ENCODE results near the gene SPRR5. TPM values are rescaled to one million over a fixed set of nuclear protein-coding genes. Genes with fewer than 3 reads are reported as not detected.

Gene SPRR5
- total and polyA plus RNA-seq, 2 of the 8 experiments (the other 6 are each of a cell fraction or from before 2014, with no cell fraction given), result not detected

GRCh38 chr1:152954436-152954835, 7.4 kb downstream of the SPRR5 start:
- DNase-seq (ENCODE audit: low read depth in 1 of 2, low spot score in 2 of 2) (no peak), FAIRE-seq (no peak)
- Histone ChIP-seq H3K36me3 (ENCODE audit: control insufficient read depth in 2 of 4, insufficient read depth in 4 of 4, low read length in 3 of 4) (no peaks in the 10 kb centered on the region), H3K4ac (replicated peaks; ENCODE audit: insufficient read length, low read depth, low read length) (no peak overlapping the region), H3K14ac (ENCODE audit: insufficient read length) (no peak overlapping the region), H2BK120ac (replicated peaks; ENCODE audit: low read depth, low read length) (no peak overlapping the region), H2AFZ (ENCODE audit: low read length) (no peak overlapping the region), H3K9me3 (ENCODE audit: insufficient read depth in 2 of 2, low read depth in 1 of 2, low read length in 1 of 2) (peaks cover 0 to 5% of the 10 kb centered on the region in 2 experiments; a peak in 1 of 4 replicates), H3K23me2 (ENCODE audit: low read depth, low read length) (no peaks in the 10 kb centered on the region; the same call in 1 of the 2 replicates), H2AK5ac (ENCODE audit: low read depth, low read length) (no peak overlapping the region), H3K4me2 (ENCODE audit: insufficient read depth in 1 of 2, low read depth in 2 of 2, low read length in 2 of 2) (no peak overlapping the region), H3K27ac (ENCODE audit: low read depth, low read length) (no peak overlapping the region), H3K56ac (replicated peaks; ENCODE audit: insufficient read length, low read depth, low read length) (no peak overlapping the region), H3K18ac (ENCODE audit: extremely low read depth, low read length) (no peak overlapping the region), H3K23ac (ENCODE audit: insufficient read length) (no peak overlapping the region), H2BK15ac (ENCODE audit: low read length) (no peak overlapping the region), H3K9ac (replicated peaks in 1 of 4; ENCODE audit: extremely low read depth in 1 of 4, low read depth in 3 of 4, low read length in 3 of 4) (no peak overlapping the region), H4K5ac (ENCODE audit: insufficient read length, low read depth, low read length) (no peak overlapping the region), H2BK20ac (ENCODE audit: low read length) (no peak overlapping the region), H3K27me3 (replicated peaks in 1 of 4; ENCODE audit: control insufficient read depth in 3 of 4, extremely low read depth in 1 of 4, insufficient read depth in 3 of 4, low read length in 3 of 4) (no peaks in the 10 kb centered on the region), H3K79me2 (ENCODE audit: control insufficient read depth in 1 of 2, insufficient read depth in 2 of 2, low read length in 2 of 2) (no peaks in the 10 kb centered on the region), H2BK5ac (ENCODE audit: low read depth, low read length) (no peak overlapping the region), H3K4me1 (replicated peaks in 1 of 4; ENCODE audit: control insufficient read depth in 3 of 4, insufficient read depth in 4 of 4, low read length in 3 of 4) (no peaks in the 10 kb centered on the region), H3K79me1 (ENCODE audit: low read depth, low read length) (no peaks in the 10 kb centered on the region), H4K8ac (ENCODE audit: extremely low read depth, insufficient read depth, low read length) (no peak overlapping the region), H4K91ac (replicated peaks; ENCODE audit: insufficient read length, low read length) (no peak overlapping the region), H3K4me3 (ENCODE audit: extremely low read depth in 1 of 4, insufficient read depth in 2 of 4, low read depth in 3 of 4, low read length in 4 of 4) (no peak overlapping the region), H2BK12ac (ENCODE audit: low read depth, low read length) (no peak overlapping the region), H4K20me1 (replicated peaks in 1 of 2; ENCODE audit: control insufficient read depth in 1 of 2, insufficient read depth in 2 of 2, low read length in 2 of 2) (no peaks in the 10 kb centered on the region)
- POLR2A ChIA-PET (ENCODE audit: partially characterized antibody), result no interaction called here
- WGBS, 2 experiments (ENCODE audit: extremely low coverage in 1 of 2, insufficient coverage in 1 of 2, insufficient read length in 1 of 2, insufficient replicate concordance in 2 of 2, low coverage in 1 of 2, low lambda C conversion rate in 2 of 2, missing lambda C conversion rate in 1 of 2), result 85% methylated on average over 6 of the region's 6 CpGs; no CpG with 5 or more reads in 1 of the 2 experiments
- CTCF ChIA-PET (ENCODE audit: partially characterized antibody), result interaction anchor here (1.3 to 1.7 kb wide), 2 partner anchors 8 to 238 kb away, joined by 3 to 7 read pairs; no protein-coding TSS in a partner anchor
- TF ChIP-seq RXRA (IDR thresholded peaks at IDR 0.05; ENCODE audit: insufficient read depth, low read depth, low read length), result no peak
- no peak for TF ChIP-seq FOSL1 (IDR thresholded peaks at IDR 0.05; ENCODE audit: insufficient read depth, low read depth, low read length)
- TF ChIP-seq GABPA (IDR thresholded peaks at IDR 0.05; ENCODE audit: borderline replicate concordance, insufficient read depth, low read length), result no peak
- no peak for TF ChIP-seq MAFK (IDR thresholded peaks at IDR 0.05; ENCODE audit: low read depth, low read length)
- TF ChIP-seq TCF12 (IDR thresholded peaks at IDR 0.05; ENCODE audit: low read depth, low read length), result no peak
- no peak for TF ChIP-seq HDAC6 (IDR thresholded peaks at IDR 0.05; ENCODE audit: low read depth, low read length)
- no peak for TF ChIP-seq SAP30 (IDR thresholded peaks at IDR 0.05; ENCODE audit: insufficient read depth, insufficient replicate concordance, low read length)
- TF ChIP-seq SP1 (IDR thresholded peaks at IDR 0.05; ENCODE audit: low read depth, low read length), result no peak
- no peak for TF ChIP-seq YY1 (IDR thresholded peaks at IDR 0.05; ENCODE audit: low read depth, low read length)
- TF ChIP-seq NANOG (IDR thresholded peaks at IDR 0.05; ENCODE audit: insufficient read depth, low read depth, low read length, poor library complexity, severe bottlenecking), result no peak
- TF ChIP-seq JUND (IDR thresholded peaks at IDR 0.05; ENCODE audit: low read length), result no peak
- TF ChIP-seq SRF (IDR thresholded peaks at IDR 0.05; ENCODE audit: low read depth, low read length), result no peak
- TF ChIP-seq SIN3A (conservative IDR thresholded peaks at IDR 0.05 in 1 of 2, IDR thresholded peaks at IDR 0.05 in 1 of 2; ENCODE audit: low read depth in 1 of 2, low read length in 2 of 2), result no peak
- TF ChIP-seq TEAD4 (IDR thresholded peaks at IDR 0.05; ENCODE audit: low read depth, low read length), result no peak
- no peak for TF ChIP-seq KDM1A (IDR thresholded peaks at IDR 0.05; ENCODE audit: borderline replicate concordance, low read length)

Measured in H1 (cell line).